CD4-positive, alpha-beta T cell (primary cell): ENCODE results near the gene MACROH2A1. TPM values are rescaled to one million over a fixed set of nuclear protein-coding genes. Genes with fewer than 3 reads are reported as not detected.

Experiments used
- ATAC-seq: fragments of 200-7000 bp; cut with Tn5 transposase; one replicate; pipeline ENCODE4 v1.10.0; 2022; ENCODE audit warnings: mild to moderate bottlenecking; ENCODE audit not compliant: poor library complexity
- CTCF ChIA-PET: fragments of 350-600 bp; sonication (Branson Sonifier 250); formaldehyde crosslinking; loops from one replicate; lab custom pipeline; 2021; ENCODE audit warnings: antibody characterized with exemption, inconsistent platforms; lab: Charles Lee
- POLR2A ChIA-PET: fragments of 350-600 bp; sonication (Branson Sonifier 250); formaldehyde crosslinking; loops from one replicate; lab custom pipeline; 2021; ENCODE audit warnings: antibody characterized with exemption, inconsistent platforms; lab: Charles Lee
- DNase-seq, 14 experiments: peaks; one replicate each; pipeline ENCODE4 v3.0.0-alpha.2; 2013 to 2020; ENCODE audit warnings: mixed read lengths in 2 of 14
- H3K27ac ChIP-seq, 2 donors: one replicate each; pipeline versions ENCODE4 v1.5.1 to v1.7.0; 2013; ENCODE audit warnings: low read length in 2 of 2, low read depth in 1 of 2, mild to moderate bottlenecking in 1 of 2
- H3K27me3 ChIP-seq, 2 experiments: 1 replicate in 1 of 2; 2 replicates in 1 of 2; pipeline versions ENCODE4 v1.6.1 to v1.7.0; 2013; ENCODE audit warnings: low read length in 2 of 2, control low read depth in 1 of 2, mild to moderate bottlenecking in 1 of 2, moderate library complexity in 1 of 2; ENCODE audit not compliant: insufficient read depth in 2 of 2, control insufficient read depth in 1 of 2
- H3K36me3 ChIP-seq: one replicate; pipeline ENCODE4 v1.6.1; 2013; ENCODE audit warnings: low read length, control low read depth; ENCODE audit not compliant: insufficient read depth
- H3K4me1 ChIP-seq: one replicate; pipeline ENCODE4 v1.6.1; 2013; ENCODE audit warnings: low read length, control low read depth; ENCODE audit not compliant: insufficient read depth
- H3K4me3 ChIP-seq: one replicate; pipeline ENCODE4 v1.5.1; 2013; ENCODE audit warnings: mild to moderate bottlenecking, low read length, moderate library complexity
- H3K9me3 ChIP-seq, 2 experiments: 1 replicate in 1 of 2; 2 replicates in 1 of 2; pipeline versions ENCODE4 v1.6.1 to v1.7.0; 2013; ENCODE audit warnings: low read length in 2 of 2, mild to moderate bottlenecking in 2 of 2, control low read depth in 1 of 2, moderate library complexity in 1 of 2; ENCODE audit not compliant: control insufficient read depth in 1 of 2, insufficient read depth in 1 of 2
- H3K27ac Mint-ChIP-seq: one replicate; pipeline ENCODE4 v1.8.0; 2020; ENCODE audit warnings: mixed read lengths
- H3K27me3 Mint-ChIP-seq: one replicate; pipeline ENCODE4 v1.8.0; 2021; ENCODE audit warnings: mixed read lengths
- H3K36me3 Mint-ChIP-seq: one replicate; pipeline ENCODE4 v1.8.0; 2021; ENCODE audit warnings: low read depth, mixed read lengths
- H3K4me1 Mint-ChIP-seq: one replicate; pipeline ENCODE4 v1.8.0; 2021; ENCODE audit warnings: low read depth, mixed read lengths
- H3K4me3 Mint-ChIP-seq: one replicate; pipeline ENCODE4 v1.8.0; 2020; ENCODE audit warnings: mild to moderate bottlenecking, mixed read lengths
- H3K9me3 Mint-ChIP-seq: one replicate; pipeline ENCODE4 v1.8.0; 2020; ENCODE audit warnings: mixed read lengths
- CTCF ChIP-seq: fragments of 200-600 bp; IDR thresholded peaks from one replicate; pipeline ENCODE4 v1.8.0; 2022; ENCODE audit warnings: antibody characterized with exemption, mild to moderate bottlenecking
- intact Hi-C, 2 experiments: fragments of 100-400 bp; cut with DNase I in 1 of 2; cut with micrococcal nuclease in 1 of 2; formaldehyde crosslinking; loops; one replicate each; pipeline versions ENCODE4 v1.15.1 to v1.9.0; 2023 to 2025; cut with DNase I, micrococcal nuclease
- total RNA-seq, 174 experiments: library from RNA in 2 of 174; stranded (reverse) in 2 of 174; gene quantifications; one replicate each; pipeline ENCODE4 v1.2.3 and lab custom pipeline; 2021 to 2026

The MACROH2A1 gene
- total RNA-seq, 2 experiments from 2014 or later = 114 to 120 TPM

GRCh38 chr5:135339623-135340022 is 59.4 kb downstream of the MACROH2A1 start:
- ChIA-PET CTCF (no interaction called here), POLR2A (no interaction called here)
- ATAC-seq (no peak), DNase-seq (no peak)
- TF ChIP-seq CTCF = no peak
- Mint-ChIP-seq H3K9me3 (no peaks in the 10 kb centered on the region), H3K4me3 (no peak overlapping the region), H3K36me3 (peaks cover 93% of the 10 kb centered on the region), H3K27ac (no peak overlapping the region), H3K4me1 (no peaks in the 10 kb centered on the region), H3K27me3 (no peaks in the 10 kb centered on the region)
- intact Hi-C loops = no loop called here
- Histone ChIP-seq H3K4me1 (no peaks in the 10 kb centered on the region), H3K36me3 (peaks cover 83% of the 10 kb centered on the region), H3K9me3 (no peaks in the 10 kb centered on the region), H3K4me3 (no peak overlapping the region), H3K27me3 (no peaks in the 10 kb centered on the region), H3K27ac (no peak overlapping the region)

DNA sequence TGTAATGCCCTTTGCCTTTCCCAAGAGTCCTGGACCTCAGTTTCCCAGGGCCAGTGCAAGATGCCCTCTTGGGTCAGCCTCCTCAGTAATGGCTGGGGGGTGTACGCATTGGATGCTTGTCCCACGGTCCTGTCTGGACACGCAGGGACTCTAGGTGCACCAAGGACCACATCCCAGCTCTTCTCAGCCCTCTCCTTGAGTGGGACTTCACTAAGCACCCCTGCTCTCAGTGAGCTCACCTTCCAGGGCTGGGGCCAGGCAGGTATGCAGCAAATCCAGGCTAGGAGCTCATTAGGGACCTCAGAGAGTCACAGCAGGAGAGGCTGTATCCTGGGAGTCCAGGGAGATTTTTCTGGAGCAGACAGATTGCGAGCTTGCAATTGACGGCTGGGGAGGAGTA is 59.8 kb downstream of the MACROH2A1 start:
- Mint-ChIP-seq H3K4me3 (no peak overlapping the region), H3K27ac (no peak overlapping the region), H3K4me1 (no peaks in the 10 kb centered on the region), H3K9me3 (no peaks in the 10 kb centered on the region), H3K27me3 (no peaks in the 10 kb centered on the region), H3K36me3 (peaks cover 95% of the 10 kb centered on the region)
- intact Hi-C loops = no loop called here
- CTCF ChIA-PET = no interaction called here
- Histone ChIP-seq H3K27ac (no peak overlapping the region), H3K36me3 (peaks cover 81% of the 10 kb centered on the region), H3K4me3 (no peak overlapping the region), H3K27me3 (no peaks in the 10 kb centered on the region), H3K4me1 (no peaks in the 10 kb centered on the region), H3K9me3 (no peaks in the 10 kb centered on the region)
- POLR2A ChIA-PET = no interaction called here
- no peak for TF ChIP-seq CTCF
- DNase-seq (no peak), ATAC-seq (no peak)

DNA sequence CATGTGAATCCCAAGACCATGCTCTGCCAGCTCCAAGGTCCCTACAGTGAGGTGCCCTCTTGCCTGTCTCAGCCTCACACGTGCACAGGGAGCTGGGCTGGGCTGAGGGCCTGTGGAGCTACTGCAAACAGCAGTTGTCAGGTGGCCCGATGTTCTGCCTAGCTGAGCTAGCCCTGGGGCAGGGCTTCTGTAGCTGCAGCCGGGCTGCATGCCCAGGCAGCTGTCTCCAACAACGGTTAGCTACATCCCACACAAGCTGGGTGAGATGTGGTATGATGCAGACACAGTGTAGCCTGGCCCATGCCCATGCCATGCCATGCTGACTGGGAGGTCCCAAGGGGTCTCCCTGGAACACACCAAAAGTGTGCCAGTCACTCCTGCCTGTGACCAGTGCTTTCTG is 62.0 kb downstream of the MACROH2A1 start:
- no peak for TF ChIP-seq CTCF
- Histone ChIP-seq H3K27ac (no peak overlapping the region), H3K36me3 (peaks cover 65% of the 10 kb centered on the region), H3K4me3 (no peak overlapping the region), H3K9me3 (no peaks in the 10 kb centered on the region), H3K27me3 (no peaks in the 10 kb centered on the region), H3K4me1 (no peaks in the 10 kb centered on the region)
- Mint-ChIP-seq H3K27ac (no peak overlapping the region), H3K36me3 (peaks cover 89% of the 10 kb centered on the region), H3K4me3 (no peak overlapping the region), H3K27me3 (no peaks in the 10 kb centered on the region), H3K4me1 (no peaks in the 10 kb centered on the region), H3K9me3 (no peaks in the 10 kb centered on the region)
- DNase-seq (no peak), ATAC-seq (no peak)
- intact Hi-C loops = no loop called here
- CTCF ChIA-PET = no interaction called here
- POLR2A ChIA-PET = interaction anchor here (1.0 kb wide), 1 partner anchor 48 kb away, joined by 3 read pairs; no protein-coding TSS in a partner anchor
